Lung (tissue), 12 donors: Measurements from ENCODE around the gene WTIP. TPM values are rescaled to one million over a fixed set of nuclear protein-coding genes. Genes with fewer than 3 reads are reported as not detected.

Experiments
- ATAC-seq: fragments of 200-7000 bp; cut with Tn5 transposase; one replicate; pipeline ENCODE4 v1.9.1; 2020; ENCODE audit warnings: moderate number of reproducible peaks; ENCODE audit not compliant: insufficient read depth, low FRiP score
- DNase-seq, 3 donors: peaks; one replicate each; pipeline ENCODE4 v3.0.0-alpha.2; 2013 to 2017
- H3K27ac ChIP-seq, 2 donors: one replicate each; pipeline ENCODE4 v1.5.1; 2013; ENCODE audit warnings: mild to moderate bottlenecking in 2 of 2, moderate library complexity in 2 of 2, control low read depth in 1 of 2, inconsistent platforms in 1 of 2, low read depth in 1 of 2, low read length in 1 of 2
- H3K27me3 ChIP-seq, 3 donors: one replicate each; pipeline ENCODE4 v1.5.1; 2013; ENCODE audit warnings: low read length in 2 of 3; ENCODE audit not compliant: control insufficient read depth in 3 of 3, insufficient read depth in 3 of 3
- H3K36me3 ChIP-seq, 4 donors: one replicate each; pipeline ENCODE4 v1.5.1; 2013; ENCODE audit warnings: low read length in 4 of 4, mild to moderate bottlenecking in 1 of 4, moderate library complexity in 1 of 4; ENCODE audit not compliant: control insufficient read depth in 4 of 4, insufficient read depth in 4 of 4
- H3K4me1 ChIP-seq, 5 donors: one replicate each; pipeline ENCODE4 v1.5.1; 2013; ENCODE audit warnings: low read length in 5 of 5, mild to moderate bottlenecking in 2 of 5, moderate library complexity in 1 of 5; ENCODE audit not compliant: control insufficient read depth in 5 of 5, insufficient read depth in 5 of 5
- H3K4me3 ChIP-seq: one replicate; pipeline ENCODE4 v1.5.1; 2013; ENCODE audit warnings: mild to moderate bottlenecking, control low read depth, moderate library complexity
- H3K9ac ChIP-seq, 2 donors: one replicate each; pipeline ENCODE4 v1.5.1; 2013; ENCODE audit warnings: low read length in 2 of 2, control low read depth in 1 of 2; ENCODE audit not compliant: insufficient read depth in 1 of 2
- H3K9me3 ChIP-seq, 4 donors: one replicate each; pipeline ENCODE4 v1.5.1; 2013; ENCODE audit warnings: low read length in 3 of 4, mild to moderate bottlenecking in 1 of 4, moderate library complexity in 1 of 4; ENCODE audit not compliant: control insufficient read depth in 4 of 4, insufficient read depth in 3 of 4
- WGBS, 2 donors: extraction: QIAGEN DNeasy Blood & Tissue Kit; methylation state at CpG; one replicate each; pipeline ENCODE4 v1.1.7; 2013; 5-methylcytosine and 5-hydroxymethylcytosine counted together
- polyA plus RNA-seq, 2 donors: library from polyadenylated mRNA; stranded (reverse); fragments of 200-250 nt; gene quantifications; one replicate each; pipeline ENCODE4 v1.2.1, GENCODE V29; 2013
- total RNA-seq, 2 donors: library from RNA; depleted of rRNA in 1 of 2; stranded (reverse); fragments of >200 nt in 1 of 2; gene quantifications; one replicate each; pipeline ENCODE4 v1.2.1, GENCODE V29; 2014 to 2021
- TF ChIP-seq, protein P1 (sequence below): IDR thresholded peaks from 2 replicates; pipeline ENCODE4 v1.5.1; 2012; ENCODE audit warnings: mild to moderate bottlenecking; ENCODE audit errors: control extremely low read depth, extremely low read depth
- donor health status: control.
- donor health status: control.
- donor health status: Bipolar disorder and iron deficiency.
- donor health status: healthy.
- donor health status: DM: yes; HTN: yes; CAD: no.

WTIP gene
- total and polyA plus RNA-seq, 4 donors = 6.4 to 31.9 (median 13.1) TPM

- DNase-seq = no peak
- Histone ChIP-seq H3K4me1 (peaks cover 0 to 7% (median 0%) of the 10 kb centered on the region in 5 donors), H3K9ac (no peak overlapping the region), H3K4me3 (no peak overlapping the region), H3K36me3 (peaks cover 0 to 25% (median 17%) of the 10 kb centered on the region in 4 donors), H3K27me3 (no peaks in the 10 kb centered on the region), H3K9me3 (no peaks in the 10 kb centered on the region), H3K27ac (peak overlapping the region in 1 of 2 donors; percentile 3)
- peak; percentile 21 for ATAC-seq
- 91 to 94% methylated on average over 19 of the region's 19 CpGs for whole genome bisulfite sequencing, 2 donors
- TF ChIP-seq, protein P1, sequence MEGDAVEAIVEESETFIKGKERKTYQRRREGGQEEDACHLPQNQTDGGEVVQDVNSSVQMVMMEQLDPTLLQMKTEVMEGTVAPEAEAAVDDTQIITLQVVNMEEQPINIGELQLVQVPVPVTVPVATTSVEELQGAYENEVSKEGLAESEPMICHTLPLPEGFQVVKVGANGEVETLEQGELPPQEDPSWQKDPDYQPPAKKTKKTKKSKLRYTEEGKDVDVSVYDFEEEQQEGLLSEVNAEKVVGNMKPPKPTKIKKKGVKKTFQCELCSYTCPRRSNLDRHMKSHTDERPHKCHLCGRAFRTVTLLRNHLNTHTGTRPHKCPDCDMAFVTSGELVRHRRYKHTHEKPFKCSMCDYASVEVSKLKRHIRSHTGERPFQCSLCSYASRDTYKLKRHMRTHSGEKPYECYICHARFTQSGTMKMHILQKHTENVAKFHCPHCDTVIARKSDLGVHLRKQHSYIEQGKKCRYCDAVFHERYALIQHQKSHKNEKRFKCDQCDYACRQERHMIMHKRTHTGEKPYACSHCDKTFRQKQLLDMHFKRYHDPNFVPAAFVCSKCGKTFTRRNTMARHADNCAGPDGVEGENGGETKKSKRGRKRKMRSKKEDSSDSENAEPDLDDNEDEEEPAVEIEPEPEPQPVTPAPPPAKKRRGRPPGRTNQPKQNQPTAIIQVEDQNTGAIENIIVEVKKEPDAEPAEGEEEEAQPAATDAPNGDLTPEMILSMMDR = no peak
Measured at GRCh38 chr19:34490141-34490766, 8.7 kb downstream of the WTIP start.

GRCh38 chr19:34493038-34493648 lies 11.6 kb downstream of the WTIP start:
- ATAC-seq = no peak
- Histone ChIP-seq H3K27ac (no peak overlapping the region), H3K9me3 (no peaks in the 10 kb centered on the region), H3K9ac (no peak overlapping the region), H3K4me3 (no peak overlapping the region), H3K36me3 (peaks cover 0 to 44% (median 25%) of the 10 kb centered on the region in 4 donors), H3K4me1 (no peaks in the 10 kb centered on the region), H3K27me3 (no peaks in the 10 kb centered on the region)
- 91 to 96% methylated on average over 24 to 25 of the region's 25 CpGs for WGBS, 2 donors
- no peak for DNase-seq
- TF ChIP-seq, protein P1 = no peak

DNA sequence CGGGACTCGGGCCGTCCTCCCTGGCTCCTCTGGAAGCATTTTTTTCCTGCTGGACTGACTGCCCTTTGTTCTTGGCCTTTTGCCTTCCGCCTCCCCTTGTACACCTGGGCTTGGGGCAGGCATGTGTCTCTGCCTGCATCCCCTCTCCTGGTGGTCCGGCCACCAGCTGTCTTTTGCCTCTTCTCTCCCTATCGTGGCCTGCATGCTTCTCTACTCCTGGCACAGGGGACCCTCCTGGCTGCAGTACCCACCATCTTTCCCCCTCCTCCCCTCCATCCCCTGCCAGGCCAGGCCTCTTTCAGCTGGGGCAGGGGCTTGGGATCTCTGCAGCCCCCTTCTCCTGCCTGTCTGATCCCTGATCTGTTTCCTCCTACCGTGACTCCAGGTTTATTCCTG lies 12.1 kb downstream of the WTIP start:
- TF ChIP-seq, protein P1 = no peak
- ATAC-seq = no peak
- H3K27me3 ChIP-seq = no peaks in the 10 kb centered on the region
- no peaks in the 10 kb centered on the region for H3K9me3 ChIP-seq
- H3K9ac ChIP-seq = no peak overlapping the region
- H3K36me3 ChIP-seq = peaks cover 0 to 47% (median 27%) of the 10 kb centered on the region in 4 donors
- H3K4me1 ChIP-seq = no peaks in the 10 kb centered on the region
- WGBS, 2 donors = 96 to 97% methylated on average over 7 of the region's 7 CpGs
- no peak overlapping the region for H3K27ac ChIP-seq
- DNase-seq = no peak
- H3K4me3 ChIP-seq = no peak overlapping the region
